Erythroblast (primary cell): Measurements from ENCODE around the gene LAMA4.

ENCODE experiments used
- GATA1 ChIP-seq: IDR thresholded peaks from 2 replicates; pipeline ENCODE4 v1.6.1; 2011; ENCODE audit warnings: low read depth, mild to moderate bottlenecking, control low read depth, low read length, moderate library complexity
- POLR2A ChIP-seq: IDR thresholded peaks from 2 replicates; pipeline ENCODE4 v1.6.1; 2011; ENCODE audit warnings: mild to moderate bottlenecking, low read length

DNA sequence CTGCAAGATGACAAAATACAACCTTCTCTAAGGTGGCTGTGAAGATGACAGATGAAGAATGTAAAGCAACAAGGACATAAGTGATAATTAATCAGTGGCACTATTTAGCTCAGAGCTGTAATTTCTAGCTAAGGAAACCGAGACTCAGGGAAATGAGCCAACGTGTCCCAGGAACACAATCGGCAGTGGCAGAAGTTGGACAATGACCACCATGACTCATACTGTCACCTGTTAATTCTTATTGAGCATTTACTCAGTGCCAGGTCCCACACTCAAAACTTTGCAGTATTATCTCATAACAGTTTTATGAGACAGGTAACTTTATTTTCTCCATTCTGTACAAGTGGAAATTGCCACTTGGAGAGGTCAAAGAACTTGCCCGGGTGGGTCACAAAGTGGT is 55.8 kb downstream of the LAMA4 start:
- TF ChIP-seq POLR2A (no peak), GATA1 (no peak)
